ENCODE results near the gene BBS9. TPM values are rescaled to one million over a fixed set of nuclear protein-coding genes. Genes with fewer than 3 reads are reported as not detected.

The BBS9 gene
- total RNA-seq, 3 donors from 2014 or later: 8.2 to 23.5 (median 15.8) TPM

DNA sequence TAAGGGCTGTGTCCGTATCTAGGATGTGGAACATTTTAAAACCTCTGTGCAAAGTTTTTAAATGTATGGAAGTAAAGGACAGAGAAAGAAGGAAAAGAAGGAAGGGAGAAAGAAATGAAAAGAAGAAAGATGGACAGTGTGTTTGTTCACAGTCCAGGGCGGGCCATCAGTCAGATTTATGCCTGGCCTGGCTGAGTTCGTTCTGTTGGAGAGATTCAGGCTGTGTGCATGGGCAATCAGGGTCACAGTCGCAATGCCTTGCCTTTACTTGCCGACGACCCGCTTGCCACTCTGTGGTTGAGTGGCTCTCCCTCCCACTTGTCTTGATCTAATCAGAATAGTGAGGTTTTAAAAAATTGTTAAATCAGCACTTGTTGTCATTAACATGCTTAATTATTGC, 406.6 kb downstream of the BBS9 start:
- no peaks in the 10 kb centered on the region for H3K4me1 ChIP-seq (ENCODE audit: low read depth)
- no peaks in the 10 kb centered on the region for H3K36me3 ChIP-seq (ENCODE audit: low read depth)
- H3K4me3 ChIP-seq: no peak overlapping the region
- no peak for DNase-seq
- peaks cover 5% of the 10 kb centered on the region for H3K9me3 ChIP-seq
- intact Hi-C loops (cut with DNase I, micrococcal nuclease): no loop called here
- TF ChIP-seq, protein P1, sequence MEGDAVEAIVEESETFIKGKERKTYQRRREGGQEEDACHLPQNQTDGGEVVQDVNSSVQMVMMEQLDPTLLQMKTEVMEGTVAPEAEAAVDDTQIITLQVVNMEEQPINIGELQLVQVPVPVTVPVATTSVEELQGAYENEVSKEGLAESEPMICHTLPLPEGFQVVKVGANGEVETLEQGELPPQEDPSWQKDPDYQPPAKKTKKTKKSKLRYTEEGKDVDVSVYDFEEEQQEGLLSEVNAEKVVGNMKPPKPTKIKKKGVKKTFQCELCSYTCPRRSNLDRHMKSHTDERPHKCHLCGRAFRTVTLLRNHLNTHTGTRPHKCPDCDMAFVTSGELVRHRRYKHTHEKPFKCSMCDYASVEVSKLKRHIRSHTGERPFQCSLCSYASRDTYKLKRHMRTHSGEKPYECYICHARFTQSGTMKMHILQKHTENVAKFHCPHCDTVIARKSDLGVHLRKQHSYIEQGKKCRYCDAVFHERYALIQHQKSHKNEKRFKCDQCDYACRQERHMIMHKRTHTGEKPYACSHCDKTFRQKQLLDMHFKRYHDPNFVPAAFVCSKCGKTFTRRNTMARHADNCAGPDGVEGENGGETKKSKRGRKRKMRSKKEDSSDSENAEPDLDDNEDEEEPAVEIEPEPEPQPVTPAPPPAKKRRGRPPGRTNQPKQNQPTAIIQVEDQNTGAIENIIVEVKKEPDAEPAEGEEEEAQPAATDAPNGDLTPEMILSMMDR (IDR thresholded peaks at IDR 0.05): no peak
- no peak for ATAC-seq

DNA sequence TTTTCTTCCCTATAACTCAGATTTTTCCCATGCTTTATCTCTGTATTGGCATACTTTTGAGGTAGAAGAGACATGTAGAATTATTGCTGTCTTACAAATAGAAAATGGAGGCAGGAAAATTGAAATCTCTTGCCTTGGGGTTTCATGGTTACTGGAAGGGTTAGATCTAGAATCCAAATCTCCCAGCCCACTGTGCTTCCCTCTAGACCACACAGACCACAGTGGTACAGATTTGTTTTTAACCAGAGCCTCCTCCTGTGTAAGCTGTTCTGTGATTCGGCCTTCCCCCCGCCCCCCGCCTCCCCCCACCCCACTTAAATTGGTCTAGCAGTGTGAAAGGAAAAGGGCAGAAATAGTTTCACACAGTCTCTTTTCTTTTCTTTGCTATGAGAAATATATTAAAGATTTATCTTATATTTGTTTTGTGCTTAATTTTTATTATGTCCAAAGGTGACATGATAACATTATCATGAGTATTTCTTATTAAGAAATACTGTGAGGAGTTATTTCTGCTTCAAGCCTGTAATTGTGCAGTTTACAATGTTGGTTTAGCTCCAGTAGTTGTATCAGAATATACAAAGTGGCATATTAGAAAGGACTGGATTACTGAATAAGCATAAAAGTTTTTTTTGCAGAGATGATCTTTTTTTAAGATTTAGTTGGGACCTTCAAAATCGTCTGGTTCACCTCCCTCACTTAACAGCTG, 407.2 kb downstream of the BBS9 start:
- peaks cover 5% of the 10 kb centered on the region for H3K9me3 ChIP-seq
- DNase-seq (no peak), ATAC-seq (no peak)
- H3K4me1 ChIP-seq (ENCODE audit: low read depth): no peaks in the 10 kb centered on the region
- TF ChIP-seq, protein P1 (IDR thresholded peaks at IDR 0.05): no peak
- no peak overlapping the region for H3K4me3 ChIP-seq
- intact Hi-C loops (cut with DNase I, micrococcal nuclease): no loop called here
- H3K36me3 ChIP-seq (ENCODE audit: low read depth): no peaks in the 10 kb centered on the region

DNA sequence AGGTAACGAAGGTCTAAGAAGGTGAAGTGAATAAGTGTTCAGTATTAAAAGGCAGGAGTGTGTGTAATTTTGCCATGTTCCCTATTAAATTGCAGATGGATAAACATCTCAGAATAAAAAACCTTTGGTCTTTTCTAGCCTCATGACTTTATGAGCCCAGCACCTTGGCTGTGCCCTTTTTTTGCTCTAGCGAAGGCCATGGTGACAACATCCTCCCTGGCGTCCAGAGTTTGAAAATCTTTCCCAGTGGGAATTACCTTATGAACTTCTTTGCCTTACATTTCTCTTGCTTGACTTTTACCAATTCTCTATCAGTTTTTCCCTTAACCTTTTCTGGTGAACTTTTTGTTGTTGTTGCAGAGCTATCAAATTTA, 407.7 kb downstream of the BBS9 start:
- no peaks in the 10 kb centered on the region for H3K36me3 ChIP-seq (ENCODE audit: low read depth)
- intact Hi-C loops (cut with DNase I, micrococcal nuclease): no loop called here
- H3K4me1 ChIP-seq (ENCODE audit: low read depth): no peaks in the 10 kb centered on the region
- H3K9me3 ChIP-seq: peaks cover 5% of the 10 kb centered on the region
- TF ChIP-seq, protein P1 (IDR thresholded peaks at IDR 0.05): no peak
- no peak for ATAC-seq
- H3K4me3 ChIP-seq: no peak overlapping the region
- no peak for DNase-seq

DNA sequence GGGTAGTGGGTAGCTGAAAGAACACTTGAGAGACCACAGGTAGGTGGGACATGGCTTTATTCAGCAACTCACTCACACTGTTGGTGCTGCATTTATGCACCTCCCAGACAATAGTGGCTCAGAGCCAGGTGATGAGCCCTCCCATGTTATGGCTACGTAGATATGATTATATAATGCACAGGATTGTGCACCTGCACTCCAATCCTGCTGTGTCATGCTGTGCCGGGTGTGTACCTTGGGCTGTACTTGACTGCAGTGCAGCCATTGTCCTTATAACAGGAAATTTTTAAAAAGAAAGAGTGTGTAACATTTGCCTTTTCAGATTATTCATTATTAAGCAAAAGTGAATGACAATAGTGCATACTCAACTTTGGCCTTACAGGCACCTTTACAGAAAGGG, 409.8 kb downstream of the BBS9 start:
- peaks cover 5% of the 10 kb centered on the region for H3K9me3 ChIP-seq
- ATAC-seq: no peak
- DNase-seq: peak in 1 of 3 donors; percentile 6
- TF ChIP-seq, protein P1 (IDR thresholded peaks at IDR 0.05): no peak
- H3K4me1 ChIP-seq (ENCODE audit: low read depth): no peaks in the 10 kb centered on the region
- intact Hi-C loops (cut with DNase I, micrococcal nuclease): no loop called here
- H3K4me3 ChIP-seq: no peak overlapping the region
- H3K36me3 ChIP-seq (ENCODE audit: low read depth): no peaks in the 10 kb centered on the region

DNA sequence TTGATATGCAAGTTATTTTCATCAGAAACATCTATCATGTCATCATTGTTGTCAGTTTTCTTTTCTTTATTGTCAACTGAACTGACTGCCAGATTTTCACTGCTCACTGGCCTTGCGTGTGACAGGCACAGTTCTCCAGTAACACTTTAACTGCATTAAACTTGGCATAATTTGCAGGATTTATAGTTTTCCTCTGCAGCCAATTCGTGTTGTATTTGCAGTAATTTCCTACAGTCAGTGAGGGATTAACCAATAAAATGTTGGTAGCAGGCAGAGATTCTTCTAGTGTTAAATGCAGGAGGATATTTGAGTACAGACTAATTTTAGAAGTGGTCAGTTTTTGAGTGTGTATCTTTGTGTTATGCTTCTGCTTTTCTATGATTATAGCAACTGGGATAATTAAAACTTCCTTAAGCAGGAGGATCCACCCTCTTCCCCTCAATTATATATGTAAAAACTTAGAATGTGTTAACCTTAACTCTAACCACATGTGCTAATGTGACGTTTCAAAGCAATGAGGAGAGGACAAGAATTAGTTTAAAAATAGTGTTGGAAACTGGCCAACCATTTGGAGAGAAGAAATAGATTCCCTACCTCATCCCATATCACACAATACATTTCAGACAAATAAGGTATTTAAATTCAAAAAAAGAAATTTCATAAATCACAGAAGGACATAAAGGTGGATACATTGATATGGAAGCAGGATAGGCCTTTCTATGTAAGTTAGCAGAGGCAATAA, 410.5 kb downstream of the BBS9 start:
- Histone ChIP-seq H3K36me3 (ENCODE audit: low read depth) (no peaks in the 10 kb centered on the region), H3K9me3 (peaks cover 5% of the 10 kb centered on the region), H3K4me1 (ENCODE audit: low read depth) (no peaks in the 10 kb centered on the region), H3K4me3 (no peak overlapping the region)
- ATAC-seq: no peak
- intact Hi-C loops (cut with DNase I, micrococcal nuclease): no loop called here
- TF ChIP-seq, protein P1 (IDR thresholded peaks at IDR 0.05): no peak
- DNase-seq: no peak
